ENCODE measurements around the gene SLCO3A1. TPM values are rescaled to one million over a fixed set of nuclear protein-coding genes. Genes with fewer than 3 reads are reported as not detected.

The SLCO3A1 gene
- total RNA-seq, 2 experiments from 2014 or later = 4.2 to 4.8 TPM

DNA sequence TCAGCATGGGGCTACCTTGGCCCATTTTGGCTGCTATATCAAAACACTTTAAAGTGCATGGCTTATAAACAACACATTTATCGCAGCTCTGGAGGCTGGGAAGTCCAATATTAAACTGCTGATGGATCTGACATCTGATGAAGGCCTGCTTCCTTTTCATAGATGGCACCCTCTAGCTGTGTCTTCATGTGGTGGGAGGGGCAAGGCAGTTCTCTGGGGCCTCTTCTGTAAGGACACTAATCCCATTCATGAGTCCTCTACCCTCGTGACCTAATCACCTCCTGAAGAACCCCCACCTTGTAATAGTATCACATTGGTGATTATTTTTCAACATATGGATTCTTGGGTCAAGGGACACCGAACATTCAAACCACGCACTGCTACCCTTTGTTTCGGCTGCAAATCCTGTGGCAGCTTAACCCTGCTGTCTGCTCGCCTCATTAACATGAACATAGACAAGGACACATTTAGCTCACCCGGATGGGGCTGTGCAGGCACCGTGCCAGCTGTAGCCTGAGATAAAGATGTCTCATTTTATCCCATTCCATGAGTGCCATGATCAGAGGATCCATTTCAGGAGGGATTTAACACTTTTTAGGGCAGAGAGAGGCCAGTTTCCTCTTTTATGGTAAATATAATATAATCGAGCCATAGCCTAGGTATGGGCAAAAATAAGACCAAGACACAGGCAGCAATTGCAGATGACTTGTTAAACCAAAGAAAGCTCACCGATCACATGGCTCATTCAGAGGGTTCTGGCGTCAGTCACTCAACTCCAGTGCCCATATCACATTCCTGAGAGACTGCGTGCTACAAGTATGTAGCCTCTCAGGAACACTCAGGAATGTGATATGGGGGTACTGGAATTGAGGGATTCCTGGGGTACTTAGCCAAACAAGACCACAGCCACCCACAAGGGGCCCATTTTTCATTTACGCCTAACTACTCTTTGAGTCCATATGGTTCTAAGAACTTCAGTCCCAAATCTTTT lies 289.0 kb downstream of the SLCO3A1 start:
- intact Hi-C loops (cut with micrococcal nuclease) = no loop called here
- Mint-ChIP-seq H3K4me3 (no peak overlapping the region), H3K27ac (no peak overlapping the region), H3K27me3 (no peaks in the 10 kb centered on the region), H3K9me3 (no peaks in the 10 kb centered on the region), H3K4me1 (ENCODE audit: low read depth) (no peaks in the 10 kb centered on the region), H3K36me3 (ENCODE audit: low read depth) (no peaks in the 10 kb centered on the region)
- DNase-seq (no peak), ATAC-seq (no peak)
- TF ChIP-seq, protein P1, sequence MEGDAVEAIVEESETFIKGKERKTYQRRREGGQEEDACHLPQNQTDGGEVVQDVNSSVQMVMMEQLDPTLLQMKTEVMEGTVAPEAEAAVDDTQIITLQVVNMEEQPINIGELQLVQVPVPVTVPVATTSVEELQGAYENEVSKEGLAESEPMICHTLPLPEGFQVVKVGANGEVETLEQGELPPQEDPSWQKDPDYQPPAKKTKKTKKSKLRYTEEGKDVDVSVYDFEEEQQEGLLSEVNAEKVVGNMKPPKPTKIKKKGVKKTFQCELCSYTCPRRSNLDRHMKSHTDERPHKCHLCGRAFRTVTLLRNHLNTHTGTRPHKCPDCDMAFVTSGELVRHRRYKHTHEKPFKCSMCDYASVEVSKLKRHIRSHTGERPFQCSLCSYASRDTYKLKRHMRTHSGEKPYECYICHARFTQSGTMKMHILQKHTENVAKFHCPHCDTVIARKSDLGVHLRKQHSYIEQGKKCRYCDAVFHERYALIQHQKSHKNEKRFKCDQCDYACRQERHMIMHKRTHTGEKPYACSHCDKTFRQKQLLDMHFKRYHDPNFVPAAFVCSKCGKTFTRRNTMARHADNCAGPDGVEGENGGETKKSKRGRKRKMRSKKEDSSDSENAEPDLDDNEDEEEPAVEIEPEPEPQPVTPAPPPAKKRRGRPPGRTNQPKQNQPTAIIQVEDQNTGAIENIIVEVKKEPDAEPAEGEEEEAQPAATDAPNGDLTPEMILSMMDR (IDR thresholded peaks at IDR 0.05) = no peak
- CTCF ChIA-PET = interaction anchor here (1.1 to 1.4 kb wide), 2 partner anchors 9 to 76 kb away, joined by 3 to 4 read pairs; no protein-coding TSS in a partner anchor
- POLR2A ChIA-PET = no interaction called here

DNA sequence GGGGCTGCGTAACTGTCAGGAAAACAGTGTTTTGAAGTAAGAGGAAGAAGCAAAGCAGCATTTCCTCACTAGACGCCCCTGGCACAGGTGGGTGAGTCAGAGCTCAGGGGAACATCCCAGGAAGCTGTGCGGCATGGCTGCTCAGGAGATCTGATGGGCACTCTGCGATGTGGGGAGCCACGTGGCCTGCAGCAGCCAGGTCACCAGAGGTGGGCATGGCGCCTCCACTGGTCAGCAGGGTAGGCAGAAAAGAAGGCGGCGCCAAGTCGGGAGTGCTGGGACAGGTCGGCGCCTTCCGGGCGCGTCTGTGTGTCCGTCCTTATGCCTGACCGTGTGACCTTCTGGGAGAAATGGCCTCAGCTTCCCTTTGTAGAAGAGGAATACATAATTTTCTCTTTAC lies 290.3 kb downstream of the SLCO3A1 start:
- POLR2A ChIA-PET = interaction anchor here (0.8 kb wide), 1 partner anchor 26 kb away, joined by 3 read pairs; no protein-coding TSS in a partner anchor
- Mint-ChIP-seq H3K9me3 (no peaks in the 10 kb centered on the region), H3K4me3 (no peak overlapping the region), H3K27ac (no peak overlapping the region), H3K27me3 (no peaks in the 10 kb centered on the region), H3K36me3 (ENCODE audit: low read depth) (no peaks in the 10 kb centered on the region), H3K4me1 (ENCODE audit: low read depth) (no peaks in the 10 kb centered on the region)
- TF ChIP-seq, protein P1 (IDR thresholded peaks at IDR 0.05) = no peak
- DNase-seq = no peak
- intact Hi-C loops (cut with micrococcal nuclease) = no loop called here
- no peak for ATAC-seq
- CTCF ChIA-PET = interaction anchor here (1.1 kb wide), 1 partner anchor 75 kb away, joined by 3 read pairs; no protein-coding TSS in a partner anchor

DNA sequence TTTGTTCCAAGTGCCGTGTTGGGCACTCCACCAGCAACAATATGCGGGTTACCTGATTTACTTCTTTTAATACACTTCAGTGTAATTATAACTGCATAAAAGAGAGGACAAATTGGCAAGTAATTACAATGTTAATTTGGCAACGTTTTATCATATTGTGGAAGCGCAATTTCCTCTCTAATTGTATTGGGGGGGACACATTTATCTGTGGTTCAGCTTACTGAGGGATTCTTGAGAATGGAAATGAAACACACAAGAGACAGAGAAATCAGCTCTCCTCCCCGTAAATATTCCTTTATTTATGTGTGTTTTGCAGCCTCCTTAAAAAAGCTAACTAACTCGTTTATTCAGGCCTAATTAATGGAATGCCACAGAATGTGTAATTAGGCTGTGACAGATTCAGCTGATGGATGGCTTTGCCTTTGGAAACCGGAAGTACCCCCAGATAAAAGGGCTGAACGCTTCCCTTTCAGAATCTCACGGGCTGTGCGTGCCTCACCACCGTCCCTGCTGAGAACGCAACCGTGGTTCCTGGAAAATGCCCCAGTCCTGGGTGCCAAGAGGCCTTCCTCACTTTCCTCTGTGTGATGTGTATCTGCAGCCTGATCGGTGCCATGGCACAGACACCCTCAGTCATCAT lies 293.1 kb downstream of the SLCO3A1 start:
- no peak overlapping the region for H3K27ac Mint-ChIP-seq
- POLR2A ChIA-PET = no interaction called here
- CTCF ChIA-PET = no interaction called here
- intact Hi-C loops (cut with micrococcal nuclease) = no loop called here
- H3K36me3 Mint-ChIP-seq (ENCODE audit: low read depth) = no peaks in the 10 kb centered on the region
- H3K4me1 Mint-ChIP-seq (ENCODE audit: low read depth) = no peaks in the 10 kb centered on the region
- no peaks in the 10 kb centered on the region for H3K9me3 Mint-ChIP-seq
- H3K27me3 Mint-ChIP-seq = no peaks in the 10 kb centered on the region
- TF ChIP-seq, protein P1 (IDR thresholded peaks at IDR 0.05) = no peak
- ATAC-seq (no peak), DNase-seq (no peak)
- no peak overlapping the region for H3K4me3 Mint-ChIP-seq

DNA sequence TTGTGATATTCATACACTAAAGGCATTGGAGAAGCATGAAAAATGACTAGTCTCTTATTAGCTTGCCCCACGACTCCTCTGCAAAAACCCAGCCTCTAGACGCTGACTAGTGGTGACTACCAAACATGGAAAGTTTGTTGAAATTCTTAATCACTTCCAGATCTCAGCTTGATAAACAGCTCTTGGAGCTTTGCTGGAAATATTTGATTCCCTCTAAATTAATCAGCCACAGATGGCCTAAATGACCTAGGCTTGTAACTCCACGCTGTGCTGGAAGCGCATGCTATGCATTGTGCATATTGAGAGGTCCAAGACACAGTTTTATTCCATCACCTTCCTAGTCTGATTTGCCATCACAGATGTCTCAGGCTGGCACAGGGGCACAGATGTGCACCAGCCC lies 295.5 kb downstream of the SLCO3A1 start:
- intact Hi-C loops (cut with micrococcal nuclease) = no loop called here
- POLR2A ChIA-PET = no interaction called here

More for the DNA sequence above, 295.5 kb downstream of the SLCO3A1 start:
- Mint-ChIP-seq H3K4me1 (ENCODE audit: low read depth) (no peaks in the 10 kb centered on the region), H3K27me3 (no peaks in the 10 kb centered on the region), H3K4me3 (no peak overlapping the region), H3K9me3 (no peaks in the 10 kb centered on the region), H3K36me3 (ENCODE audit: low read depth) (no peaks in the 10 kb centered on the region), H3K27ac (no peak overlapping the region)
- CTCF ChIA-PET = interaction anchor here (0.9 kb wide), 1 partner anchor 71 kb away, joined by 3 read pairs; no protein-coding TSS in a partner anchor
- DNase-seq (no peak), ATAC-seq (no peak)
- TF ChIP-seq, protein P1 (IDR thresholded peaks at IDR 0.05) = no peak

Measured in activated CD8-positive, alpha-beta T cell treated with anti-CD3 and anti-CD28 coated beads for 36 hours (primary cell).